HepG2 (cell line): ENCODE results near the gene ADCY6. TPM values are rescaled to one million over a fixed set of nuclear protein-coding genes. Genes with fewer than 3 reads are reported as not detected.

ENCODE experiments used
- ATAC-seq: fragments of 200-7000 bp; cut with Tn5 transposase; 3 replicates; pipeline ENCODE4 v1.9.1; 2020; ENCODE audit warnings: mild to moderate bottlenecking, moderate library complexity
- BruUV-seq: library from RNA; stranded (reverse); fragments of 400-500 nt; replicated peaks from 2 replicates; lab custom pipeline; 2021; lab: Mats Ljungman, UMichigan
- CTCF ChIA-PET: fragments of 300-600 bp; formaldehyde crosslinking; extraction: SDS; loops from one replicate; lab custom pipeline; 2021; ENCODE audit warnings: low total read pairs, inconsistent platforms, low intra/inter-chr PET ratio; lab: Yijun Ruan, JAX
- POLR2A ChIA-PET: fragments of 350-600 bp; sonication (Branson Sonifier 250); formaldehyde crosslinking; loops from one replicate; lab custom pipeline; 2020; ENCODE audit warnings: antibody characterized with exemption, inconsistent platforms; lab: Yijun Ruan, JAX
- DNase-seq: peaks from one replicate; pipeline ENCODE4 v3.0.0-alpha.2; 2015; ENCODE audit warnings: low spot score
- FAIRE-seq: peaks from 3 replicates; lab custom pipeline; 2011; peaks lifted over from hg19 to GRCh38; lab: Jason Lieb, UNC
- H2AFZ ChIP-seq: one replicate; pipeline ENCODE4 v1.6.1; 2011; ENCODE audit warnings: low read length, inconsistent platforms
- H3K27ac ChIP-seq: fragments of 300-600 bp; 3 replicates; pipeline ENCODE4 v1.8.0; 2011; ENCODE audit warnings: mixed run types, mild to moderate bottlenecking, mixed read lengths, low read length, inconsistent platforms; ENCODE audit not compliant: insufficient read depth; ENCODE audit errors: extremely low read length
- H3K27me3 ChIP-seq, 2 experiments: fragments of 200-600 bp in 1 of 2; 2 replicates in 1 of 2; 3 replicates in 1 of 2; pipeline versions ENCODE4 v1.6.0 to v1.8.0; 2011; ENCODE audit warnings: low read length in 2 of 2, mild to moderate bottlenecking in 2 of 2, moderate library complexity in 2 of 2, inconsistent platforms in 1 of 2; ENCODE audit not compliant: insufficient read depth in 2 of 2, control insufficient read depth in 1 of 2
- H3K36me3 ChIP-seq, 2 experiments: fragments of 200-600 bp in 1 of 2; replicated peaks in 1 of 2; 2 replicates in 1 of 2; 3 replicates in 1 of 2; pipeline versions ENCODE4 v1.5.1 to v1.8.0; 2011; ENCODE audit warnings: low read length in 2 of 2, inconsistent platforms in 1 of 2; ENCODE audit not compliant: insufficient read depth in 2 of 2, control insufficient read depth in 1 of 2
- H3K4me1 ChIP-seq: 2 replicates; pipeline ENCODE4 v1.5.1; 2012; ENCODE audit warnings: low read length, inconsistent platforms; ENCODE audit not compliant: insufficient read depth
- H3K4me2 ChIP-seq: 2 replicates; pipeline ENCODE4 v1.6.0; 2011; ENCODE audit warnings: low read depth, low read length, inconsistent platforms
- H3K4me3 ChIP-seq, 3 experiments: fragments of 200-600 bp in 1 of 3; sonication (generic), shearing (Covaris generic) in 1 of 3; replicated peaks in 1 of 3; 2 replicates each; pipeline ENCODE4 v1.5.1; 2011 to 2016; ENCODE audit warnings: low read length in 3 of 3, inconsistent platforms in 2 of 3, low read depth in 2 of 3, mild to moderate bottlenecking in 2 of 3, control low read depth in 1 of 3, mixed read lengths in 1 of 3; ENCODE audit not compliant: insufficient read depth in 1 of 3
- H3K79me2 ChIP-seq: one replicate; pipeline ENCODE4 v1.6.1; 2011; ENCODE audit warnings: low read length, inconsistent platforms; ENCODE audit not compliant: insufficient read depth
- H3K9ac ChIP-seq: 2 replicates; pipeline ENCODE4 v1.6.0; 2011; ENCODE audit warnings: mild to moderate bottlenecking, low read depth, low read length, inconsistent platforms; ENCODE audit not compliant: insufficient read depth
- H3K9me3 ChIP-seq: 2 replicates; pipeline ENCODE4 v1.5.1; 2012; ENCODE audit warnings: mild to moderate bottlenecking, low read length
- H4K20me1 ChIP-seq: 2 replicates; pipeline ENCODE4 v1.6.0; 2011; ENCODE audit warnings: inconsistent platforms, mild to moderate bottlenecking, low read length, moderate library complexity; ENCODE audit not compliant: insufficient read depth
- BRCA1 ChIP-seq: sonication (generic); formaldehyde crosslinking; IDR thresholded peaks from 2 replicates; pipeline ENCODE4 v1.4.0; 2020; ENCODE audit warnings: missing genetic modification reagents
- BRD4 ChIP-seq: sonication (generic); formaldehyde crosslinking; IDR thresholded peaks from 2 replicates; pipeline ENCODE4 v1.4.0; 2020; ENCODE audit warnings: missing genetic modification reagents
- FOXO1 ChIP-seq: sonication (generic); formaldehyde crosslinking; IDR thresholded peaks from 2 replicates; pipeline ENCODE4 v1.4.0; 2020; ENCODE audit warnings: missing genetic modification reagents
- KLF11 ChIP-seq: IDR thresholded peaks from 2 replicates; pipeline ENCODE4 v1.6.1; 2016; ENCODE audit warnings: missing compliant biosample characterization
- KLF9 ChIP-seq: IDR thresholded peaks from 2 replicates; pipeline ENCODE4 v1.6.1; 2016; ENCODE audit warnings: low read depth
- RFX3 ChIP-seq: IDR thresholded peaks from 2 replicates; pipeline ENCODE4 v1.6.1; 2016; ENCODE audit warnings: missing biosample characterization, missing genetic modification reagents
- ZC3H4 ChIP-seq: sonication (generic); formaldehyde crosslinking; IDR thresholded peaks from 2 replicates; pipeline ENCODE4 v1.4.0; 2020; ENCODE audit warnings: missing genetic modification reagents, borderline replicate concordance
- WGBS: methylation state at CpG from one replicate; pipeline ENCODE4 v1.1.6; 2017; ENCODE audit warnings: low lambda C conversion rate; 5-methylcytosine and 5-hydroxymethylcytosine counted together
- in situ Hi-C: cut with HindIII; loops from 2 replicates; pipeline ENCODE4 v1.10.0; 2017; ENCODE audit warnings: low pct_unique_long_range_greater_than_20kb; ENCODE audit not compliant: extremely low pct_ligation_motif_present
- intact Hi-C: fragments of 100-400 bp; cut with micrococcal nuclease; formaldehyde crosslinking; loops from one replicate; pipeline ENCODE4 v1.10.0; 2022; ENCODE audit not compliant: unreplicated experiment
- polyA plus RNA-seq, 8 experiments: library from polyadenylated mRNA; depleted of rRNA in 3 of 8; stranded (reverse) in 7 of 8; unstranded in 1 of 8; fragments of >200 nt; fragmentation: Illumina TruSeq in 4 of 8; extraction: Trizol in 4 of 8; gene quantifications; 2 replicates each; pipeline versions ENCODE4 v1.2.1 to v1.2.3, GENCODE V29; 2011 to 2016; ENCODE audit warnings: low read depth in 4 of 8, missing spikeins in 1 of 8, mixed read lengths in 1 of 8; ENCODE audit not compliant: insufficient read depth in 1 of 8
- total RNA-seq, 5 experiments: library from RNA; depleted of rRNA; stranded (reverse); fragments of >200 nt; fragmentation: Illumina TruSeq; extraction: Trizol; gene quantifications; 2 replicates each; pipeline ENCODE4 v1.2.3, GENCODE V29; 2016; ENCODE audit warnings: low read depth in 1 of 5
- TF ChIP-seq, protein P1 (sequence below): sonication (generic); formaldehyde crosslinking; IDR thresholded peaks from 2 replicates; pipeline ENCODE4 v1.5.0; 2020; ENCODE audit warnings: mild to moderate bottlenecking, missing genetic modification reagents

The ADCY6 gene
- total and polyA plus RNA-seq, 2 of the 13 experiments (the other 11 are each of a cell fraction or from before 2014, with no cell fraction given), result 10.6 to 11.8 TPM

DNA sequence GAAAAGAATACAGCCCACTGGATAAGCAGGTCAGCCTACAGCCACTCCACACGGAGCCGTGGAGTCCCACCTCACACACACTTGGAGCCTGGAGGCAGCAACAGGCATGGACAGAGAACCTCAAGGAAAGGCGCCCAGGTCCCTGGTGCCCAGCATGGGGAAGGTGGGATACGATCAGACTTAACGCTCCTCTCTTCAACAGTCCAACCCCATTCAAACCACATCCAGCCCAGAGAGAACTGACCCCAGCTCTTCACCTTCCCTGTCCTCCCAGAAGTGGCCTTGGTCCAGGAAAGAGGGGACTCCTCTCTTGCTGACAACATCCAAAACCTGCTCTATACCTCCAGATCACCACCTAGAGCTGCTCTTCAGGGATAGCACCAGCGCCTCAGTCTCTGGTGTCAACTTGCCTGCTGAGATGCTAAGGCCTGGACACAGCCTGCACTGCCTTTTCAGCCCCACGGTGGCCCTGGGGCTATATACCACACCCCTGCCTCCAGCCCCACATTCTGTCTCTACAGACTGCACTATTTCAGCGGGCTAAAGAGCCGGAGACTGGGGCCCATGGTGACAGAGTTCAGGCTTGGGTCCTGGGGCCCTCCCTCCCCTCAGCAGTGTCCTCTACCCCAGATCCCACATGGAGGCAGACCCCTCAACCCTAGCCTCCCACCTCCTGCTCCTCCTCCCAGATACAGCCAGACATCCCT, 7.0 kb downstream of the ADCY6 start:
- peaks cover 3% of the 10 kb centered on the region for H3K79me2 ChIP-seq
- in situ Hi-C loops, result no loop called here

More for the DNA sequence above, 7.0 kb downstream of the ADCY6 start:
- TF ChIP-seq ZC3H4 (no peak), KLF9 (CRISPR knock-in tag) (no peak), KLF11 (CRISPR knock-in tag) (no peak), FOXO1 (no peak), BRCA1 (no peak), BRD4 (no peak), RFX3 (CRISPR knock-in tag) (no peak)
- TF ChIP-seq, protein P1, sequence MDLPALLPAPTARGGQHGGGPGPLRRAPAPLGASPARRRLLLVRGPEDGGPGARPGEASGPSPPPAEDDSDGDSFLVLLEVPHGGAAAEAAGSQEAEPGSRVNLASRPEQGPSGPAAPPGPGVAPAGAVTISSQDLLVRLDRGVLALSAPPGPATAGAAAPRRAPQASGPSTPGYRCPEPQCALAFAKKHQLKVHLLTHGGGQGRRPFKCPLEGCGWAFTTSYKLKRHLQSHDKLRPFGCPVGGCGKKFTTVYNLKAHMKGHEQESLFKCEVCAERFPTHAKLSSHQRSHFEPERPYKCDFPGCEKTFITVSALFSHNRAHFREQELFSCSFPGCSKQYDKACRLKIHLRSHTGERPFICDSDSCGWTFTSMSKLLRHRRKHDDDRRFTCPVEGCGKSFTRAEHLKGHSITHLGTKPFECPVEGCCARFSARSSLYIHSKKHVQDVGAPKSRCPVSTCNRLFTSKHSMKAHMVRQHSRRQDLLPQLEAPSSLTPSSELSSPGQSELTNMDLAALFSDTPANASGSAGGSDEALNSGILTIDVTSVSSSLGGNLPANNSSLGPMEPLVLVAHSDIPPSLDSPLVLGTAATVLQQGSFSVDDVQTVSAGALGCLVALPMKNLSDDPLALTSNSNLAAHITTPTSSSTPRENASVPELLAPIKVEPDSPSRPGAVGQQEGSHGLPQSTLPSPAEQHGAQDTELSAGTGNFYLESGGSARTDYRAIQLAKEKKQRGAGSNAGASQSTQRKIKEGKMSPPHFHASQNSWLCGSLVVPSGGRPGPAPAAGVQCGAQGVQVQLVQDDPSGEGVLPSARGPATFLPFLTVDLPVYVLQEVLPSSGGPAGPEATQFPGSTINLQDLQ, result no peak
- no peak overlapping the region for H3K27ac ChIP-seq
- H3K9ac ChIP-seq, result no peak overlapping the region
- H3K4me3 ChIP-seq, result no peak overlapping the region
- H4K20me1 ChIP-seq, result no peaks in the 10 kb centered on the region
- ChIA-PET CTCF (no interaction called here), POLR2A (interaction anchor here (2.2 kb wide), 1 partner anchor 84 kb away, joined by 5 read pairs; the partner anchor contains the start of gene RND1)
- H3K4me1 ChIP-seq, result peaks cover 7% of the 10 kb centered on the region
- intact Hi-C loops, result no loop called here
- no peaks in the 10 kb centered on the region for H3K27me3 ChIP-seq
- DNase-seq, result no peak
- no TSS peak for BruUV-seq
- no peak overlapping the region for H3K4me2 ChIP-seq
- no peak for FAIRE-seq
- ATAC-seq, result peak; percentile 17; the same call in 1 of the 3 replicates
- 0 out of 5 replicates have a peak, but pooled peaks cover 0 to 8% of the 10 kb centered on the region in 2 experiments for H3K36me3 ChIP-seq
- H2AFZ ChIP-seq, result no peak overlapping the region
- H3K9me3 ChIP-seq, result no peaks in the 10 kb centered on the region
- 91% methylated on average over 7 of the region's 9 CpGs for WGBS
